OCI-LY3 (cell line): ENCODE data around the gene OR8D4.

ENCODE experiments used
- H2AFZ ChIP-seq: fragments of 200-600, 300-600 bp; shearing (Covaris generic); 2 replicates; pipeline ENCODE4 v1.6.0; 2014; ENCODE audit warnings: antibody characterized with exemption, low read depth, low read length
- H3K27ac ChIP-seq: fragments of 200-600, 300-600 bp; sonication (generic); 2 replicates; pipeline ENCODE4 v1.5.1; 2014; ENCODE audit warnings: mild to moderate bottlenecking, low read length, moderate library complexity, mixed read lengths
- H3K27me3 ChIP-seq: fragments of 200-600, 300-600 bp; sonication (generic); 2 replicates; pipeline ENCODE4 v1.6.1; 2014; ENCODE audit warnings: low read depth, low read length, mixed read lengths
- H3K36me3 ChIP-seq: fragments of 200-600, 300-600 bp; sonication (generic); replicated peaks from 2 replicates; pipeline ENCODE3; 2014; ENCODE audit warnings: low read depth, low read length, mixed read lengths
- H3K4me1 ChIP-seq: fragments of 300-600, 200-600 bp; sonication (generic); 2 replicates; pipeline ENCODE4 v1.6.1; 2014; ENCODE audit warnings: low read length, mixed read lengths
- H3K4me2 ChIP-seq: fragments of 200-600, 300-600 bp; sonication (generic); 2 replicates; pipeline ENCODE4 v1.6.1; 2014; ENCODE audit warnings: low read length, mixed read lengths
- H3K4me3 ChIP-seq: fragments of 300-600, 200-600 bp; sonication (generic); 2 replicates; pipeline ENCODE4 v1.5.1; 2014; ENCODE audit warnings: antibody characterized with exemption, mild to moderate bottlenecking, low read length, moderate library complexity
- H3K79me2 ChIP-seq: fragments of 300-600, 200-600 bp; shearing (Covaris generic); 2 replicates; pipeline ENCODE4 v1.6.1; 2014; ENCODE audit warnings: mild to moderate bottlenecking, low read length, mixed read lengths
- H3K9ac ChIP-seq: fragments of 300-600, 200-600 bp; shearing (Covaris generic); 2 replicates; pipeline ENCODE4 v1.6.0; 2014; ENCODE audit warnings: mild to moderate bottlenecking, low read length, moderate library complexity
- H3K9me3 ChIP-seq: fragments of 200-600, 300-600 bp; shearing (Covaris generic); 2 replicates; pipeline ENCODE4 v1.6.1; 2014; ENCODE audit warnings: low read length, mixed read lengths; ENCODE audit not compliant: insufficient read depth
- H4K20me1 ChIP-seq: fragments of 200-600, 300-600 bp; sonication (generic); 2 replicates; pipeline ENCODE4 v1.6.1; 2016; ENCODE audit warnings: low read length, mixed read lengths; ENCODE audit not compliant: insufficient read depth
- EZH2phosphoT487 ChIP-seq: fragments of 200-600 bp; shearing (Covaris generic); IDR thresholded peaks from 2 replicates; pipeline ENCODE4 v1.6.1; 2018; ENCODE audit warnings: antibody characterized with exemption, mixed run types, low read depth
- TF ChIP-seq, protein P1 (sequence below): fragments of 200-600, 300-600 bp; sonication (generic); IDR thresholded peaks from 2 replicates; pipeline ENCODE4 v1.5.1; 2014; ENCODE audit warnings: antibody characterized with exemption, low read length, low read depth

OR8D4 gene

GRCh38 chr11:123892031-123892430 lies 9.9 kb upstream of the OR8D4 start:
- Histone ChIP-seq H3K4me3 (no peak overlapping the region), H3K9me3 (no peaks in the 10 kb centered on the region), H3K27ac (no peak overlapping the region), H3K9ac (no peak overlapping the region), H3K4me1 (no peaks in the 10 kb centered on the region), H3K36me3 (no peaks in the 10 kb centered on the region), H3K27me3 (no peaks in the 10 kb centered on the region), H3K4me2 (no peak overlapping the region), H4K20me1 (no peaks in the 10 kb centered on the region), H2AFZ (no peak overlapping the region), H3K79me2 (no peaks in the 10 kb centered on the region)
- TF ChIP-seq, protein P1, sequence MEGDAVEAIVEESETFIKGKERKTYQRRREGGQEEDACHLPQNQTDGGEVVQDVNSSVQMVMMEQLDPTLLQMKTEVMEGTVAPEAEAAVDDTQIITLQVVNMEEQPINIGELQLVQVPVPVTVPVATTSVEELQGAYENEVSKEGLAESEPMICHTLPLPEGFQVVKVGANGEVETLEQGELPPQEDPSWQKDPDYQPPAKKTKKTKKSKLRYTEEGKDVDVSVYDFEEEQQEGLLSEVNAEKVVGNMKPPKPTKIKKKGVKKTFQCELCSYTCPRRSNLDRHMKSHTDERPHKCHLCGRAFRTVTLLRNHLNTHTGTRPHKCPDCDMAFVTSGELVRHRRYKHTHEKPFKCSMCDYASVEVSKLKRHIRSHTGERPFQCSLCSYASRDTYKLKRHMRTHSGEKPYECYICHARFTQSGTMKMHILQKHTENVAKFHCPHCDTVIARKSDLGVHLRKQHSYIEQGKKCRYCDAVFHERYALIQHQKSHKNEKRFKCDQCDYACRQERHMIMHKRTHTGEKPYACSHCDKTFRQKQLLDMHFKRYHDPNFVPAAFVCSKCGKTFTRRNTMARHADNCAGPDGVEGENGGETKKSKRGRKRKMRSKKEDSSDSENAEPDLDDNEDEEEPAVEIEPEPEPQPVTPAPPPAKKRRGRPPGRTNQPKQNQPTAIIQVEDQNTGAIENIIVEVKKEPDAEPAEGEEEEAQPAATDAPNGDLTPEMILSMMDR, result no peak
- no peak for TF ChIP-seq EZH2phosphoT487

GRCh38 chr11:123899792-123900191 lies 2.2 kb upstream of the OR8D4 start:
- TF ChIP-seq EZH2phosphoT487, result no peak
- TF ChIP-seq, protein P1, result no peak
- H3K4me3 ChIP-seq, result no peak overlapping the region
- no peaks in the 10 kb centered on the region for H4K20me1 ChIP-seq
- H3K4me2 ChIP-seq, result no peak overlapping the region
- H2AFZ ChIP-seq, result no peak overlapping the region
- no peaks in the 10 kb centered on the region for H3K36me3 ChIP-seq
- H3K9me3 ChIP-seq, result no peaks in the 10 kb centered on the region
- no peak overlapping the region for H3K9ac ChIP-seq
- H3K27me3 ChIP-seq, result no peaks in the 10 kb centered on the region
- H3K27ac ChIP-seq, result no peak overlapping the region
- H3K79me2 ChIP-seq, result no peaks in the 10 kb centered on the region
- H3K4me1 ChIP-seq, result peaks cover 11% of the 10 kb centered on the region

- no peaks in the 10 kb centered on the region for H3K9me3 ChIP-seq
- no peaks in the 10 kb centered on the region for H3K79me2 ChIP-seq
- H3K9ac ChIP-seq, result no peak overlapping the region
- H4K20me1 ChIP-seq, result no peaks in the 10 kb centered on the region
- H3K4me1 ChIP-seq, result peaks cover 11% of the 10 kb centered on the region
- H3K4me3 ChIP-seq, result no peak overlapping the region
- TF ChIP-seq, protein P1, result no peak
- no peak for TF ChIP-seq EZH2phosphoT487
- H3K36me3 ChIP-seq, result no peaks in the 10 kb centered on the region
- H3K27me3 ChIP-seq, result no peaks in the 10 kb centered on the region
- H2AFZ ChIP-seq, result no peak overlapping the region
- no peak overlapping the region for H3K27ac ChIP-seq
- H3K4me2 ChIP-seq, result peak overlapping the region; percentile 24; the same call in 1 of the 2 replicates
Measured at GRCh38 chr11:123903932-123904331, 2.0 kb downstream of the OR8D4 start.

DNA sequence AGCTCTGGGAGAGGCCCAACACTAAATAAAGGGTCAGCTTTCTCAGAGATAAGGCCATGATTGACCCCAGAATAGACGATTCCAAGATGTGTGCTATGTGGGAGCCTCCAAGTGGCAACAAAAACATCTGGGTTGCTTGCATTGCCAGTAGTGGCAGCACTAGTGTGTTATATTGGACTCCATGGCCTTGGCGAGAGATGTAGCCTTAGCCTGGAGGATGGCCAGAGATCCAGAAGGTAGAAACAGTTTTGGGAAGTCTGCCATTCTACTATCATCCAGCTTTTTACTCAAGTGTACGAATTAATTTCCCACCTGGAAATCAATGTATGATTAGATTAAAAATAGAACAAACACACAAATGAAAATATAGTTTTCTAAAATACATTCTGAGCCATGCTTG lies 3.0 kb downstream of the OR8D4 start:
- no peaks in the 10 kb centered on the region for H3K27me3 ChIP-seq

More for the DNA sequence above, 3.0 kb downstream of the OR8D4 start:
- Histone ChIP-seq H3K36me3 (no peaks in the 10 kb centered on the region), H3K27ac (no peak overlapping the region), H2AFZ (no peak overlapping the region), H3K9me3 (no peaks in the 10 kb centered on the region), H4K20me1 (no peaks in the 10 kb centered on the region), H3K4me3 (no peak overlapping the region), H3K4me1 (peaks cover 11% of the 10 kb centered on the region), H3K4me2 (no peak overlapping the region), H3K9ac (no peak overlapping the region), H3K79me2 (no peaks in the 10 kb centered on the region)
- TF ChIP-seq EZH2phosphoT487, result no peak
- TF ChIP-seq, protein P1, result no peak
